OCI-LY3 (cell line): ENCODE data around the gene RHBDL3.

ENCODE experiments used
- EZH2phosphoT487 ChIP-seq: fragments of 200-600 bp; shearing (Covaris generic); IDR thresholded peaks from 2 replicates; pipeline ENCODE4 v1.6.1; 2018; ENCODE audit warnings: antibody characterized with exemption, mixed run types, low read depth
- TF ChIP-seq, protein P1 (sequence below): fragments of 200-600, 300-600 bp; sonication (generic); IDR thresholded peaks from 2 replicates; pipeline ENCODE4 v1.5.1; 2014; ENCODE audit warnings: antibody characterized with exemption, low read length, low read depth

- TF ChIP-seq, protein P1, sequence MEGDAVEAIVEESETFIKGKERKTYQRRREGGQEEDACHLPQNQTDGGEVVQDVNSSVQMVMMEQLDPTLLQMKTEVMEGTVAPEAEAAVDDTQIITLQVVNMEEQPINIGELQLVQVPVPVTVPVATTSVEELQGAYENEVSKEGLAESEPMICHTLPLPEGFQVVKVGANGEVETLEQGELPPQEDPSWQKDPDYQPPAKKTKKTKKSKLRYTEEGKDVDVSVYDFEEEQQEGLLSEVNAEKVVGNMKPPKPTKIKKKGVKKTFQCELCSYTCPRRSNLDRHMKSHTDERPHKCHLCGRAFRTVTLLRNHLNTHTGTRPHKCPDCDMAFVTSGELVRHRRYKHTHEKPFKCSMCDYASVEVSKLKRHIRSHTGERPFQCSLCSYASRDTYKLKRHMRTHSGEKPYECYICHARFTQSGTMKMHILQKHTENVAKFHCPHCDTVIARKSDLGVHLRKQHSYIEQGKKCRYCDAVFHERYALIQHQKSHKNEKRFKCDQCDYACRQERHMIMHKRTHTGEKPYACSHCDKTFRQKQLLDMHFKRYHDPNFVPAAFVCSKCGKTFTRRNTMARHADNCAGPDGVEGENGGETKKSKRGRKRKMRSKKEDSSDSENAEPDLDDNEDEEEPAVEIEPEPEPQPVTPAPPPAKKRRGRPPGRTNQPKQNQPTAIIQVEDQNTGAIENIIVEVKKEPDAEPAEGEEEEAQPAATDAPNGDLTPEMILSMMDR: no peak
- no peak for TF ChIP-seq EZH2phosphoT487
These were observed 9.0 kb downstream of the RHBDL3 start for GRCh38 chr17:32274643-32275042.
